ENCODE results near the gene PGAM2.

The PGAM2 gene

DNA sequence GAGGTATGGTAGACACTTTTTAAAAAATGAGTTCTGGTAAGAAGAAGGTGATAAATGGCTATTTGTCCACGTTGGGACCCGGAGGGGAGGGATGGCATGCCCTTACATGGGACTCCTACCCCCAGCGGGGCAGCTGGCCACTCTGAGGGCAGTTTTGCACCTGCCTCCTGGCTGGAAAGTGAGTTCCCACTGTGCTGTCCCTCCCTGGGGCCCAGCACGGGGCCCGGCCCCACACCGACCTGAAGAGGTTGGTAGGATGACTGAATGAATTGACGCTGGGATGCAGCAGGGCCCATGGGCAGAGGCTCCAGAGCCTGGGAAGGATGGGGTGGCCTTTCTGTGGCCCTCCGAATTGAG is 38.2 kb upstream of the PGAM2 start:
- no peak for DNase-seq (ENCODE audit: low spot score)

DNA sequence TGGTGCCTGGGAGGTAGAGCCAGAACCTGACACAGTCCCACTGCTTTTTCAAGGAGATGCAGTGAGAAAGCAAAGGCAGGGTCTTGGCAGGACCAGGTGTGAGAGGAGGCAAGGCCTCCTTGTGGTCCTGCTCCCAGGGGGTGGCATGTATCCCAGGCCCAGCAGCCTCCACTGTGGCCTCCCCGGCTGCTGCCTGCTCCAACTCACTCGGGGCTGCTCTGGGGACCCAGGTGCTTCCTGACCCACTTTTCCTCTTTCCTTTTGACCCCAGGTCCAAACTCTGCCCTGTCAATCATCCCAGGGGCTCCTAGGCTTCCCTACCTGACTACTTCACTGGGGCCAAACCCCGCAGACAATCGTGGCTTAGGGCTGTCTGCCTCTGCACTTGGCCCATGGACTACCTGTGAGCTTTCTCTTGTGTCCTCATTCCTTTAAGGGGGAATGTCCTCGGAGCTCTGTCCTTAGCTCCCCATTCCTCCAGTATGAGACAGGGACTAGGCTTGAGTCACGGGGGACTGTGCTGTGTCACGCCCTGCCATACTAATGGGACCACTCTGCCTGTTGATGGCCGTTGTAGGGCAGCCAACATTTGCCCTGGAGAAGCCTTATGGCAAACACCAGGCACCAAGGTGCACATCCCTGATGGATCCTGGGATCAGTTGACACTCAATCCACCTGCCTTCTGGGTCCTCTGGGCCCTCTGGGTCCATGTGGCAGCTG is 37.6 kb upstream of the PGAM2 start:
- no peak for DNase-seq (ENCODE audit: low spot score)

DNA sequence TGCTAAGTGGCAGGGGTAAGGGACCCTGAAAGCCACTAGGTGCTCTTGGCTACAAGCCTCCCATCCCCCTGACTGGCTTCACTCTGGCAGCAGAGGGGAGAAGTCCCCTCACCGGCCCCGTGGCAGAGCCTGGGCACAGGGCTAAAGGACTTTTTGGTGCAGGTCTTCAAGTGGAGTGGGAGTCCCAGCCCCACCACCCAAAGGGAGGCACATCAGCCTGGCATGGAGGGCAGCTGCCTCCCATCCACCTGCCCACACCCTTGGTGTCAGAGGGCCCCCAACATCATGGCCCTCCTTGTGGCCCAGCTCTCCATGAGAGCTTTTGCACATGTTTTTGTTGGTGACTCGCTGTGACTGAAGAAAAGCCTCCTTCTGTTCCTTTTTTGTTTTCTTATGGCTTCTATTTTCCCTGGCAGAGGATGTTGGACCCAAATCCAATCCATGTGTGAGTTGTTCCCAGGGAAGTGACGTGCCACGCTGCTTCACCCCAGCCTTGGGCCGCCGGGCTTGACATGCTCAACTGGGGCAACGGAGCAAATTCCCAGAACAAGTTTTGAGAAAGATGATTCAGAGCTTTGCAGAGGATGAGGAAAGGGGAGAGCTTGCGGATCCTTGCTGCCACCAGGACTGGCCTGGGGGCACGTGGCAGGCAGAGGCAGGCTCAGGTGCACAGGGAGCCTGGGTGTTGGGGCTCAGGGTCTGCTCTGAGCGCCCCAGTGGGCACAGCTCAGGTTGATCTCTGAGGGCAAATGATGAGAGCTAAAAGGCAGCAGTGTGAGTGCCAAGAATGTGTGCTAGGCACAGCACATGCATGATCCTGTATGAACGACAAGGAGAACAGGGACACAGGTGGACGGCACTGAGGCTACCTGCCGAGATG is 36.8 kb upstream of the PGAM2 start:
- peak; percentile 79 for DNase-seq (ENCODE audit: low spot score)

DNA sequence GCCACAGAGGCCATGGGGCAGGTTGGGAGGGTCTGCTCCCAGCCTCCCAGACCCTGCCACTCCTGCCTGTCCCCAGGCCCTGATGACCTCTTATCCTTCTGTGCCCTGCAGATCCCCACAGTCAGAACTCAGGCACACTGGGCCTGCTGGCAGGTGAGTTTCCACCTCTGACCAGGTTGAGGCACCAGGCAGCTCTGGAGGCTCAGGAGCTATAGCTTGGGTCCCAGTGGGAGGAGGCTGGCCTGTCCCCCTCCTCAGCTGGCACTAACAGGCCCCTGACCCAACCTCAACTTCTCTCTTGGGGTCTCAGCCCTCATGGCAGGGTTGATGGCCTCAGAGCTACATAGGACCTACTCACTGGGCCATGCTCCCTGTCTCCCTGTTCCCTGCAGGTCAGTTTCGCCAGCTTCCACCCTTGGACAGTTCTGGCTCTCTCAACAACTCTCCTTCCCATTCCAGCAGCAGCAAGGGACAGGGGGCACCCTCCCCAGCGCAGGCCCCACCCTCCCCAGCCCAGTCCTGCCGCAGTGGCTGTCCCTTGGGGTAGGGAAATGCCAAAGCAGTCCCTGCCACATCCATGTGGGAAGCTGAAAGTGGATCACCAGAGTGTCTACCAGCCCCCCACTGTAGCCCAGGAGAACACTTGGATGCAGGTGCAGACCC is 36.1 kb upstream of the PGAM2 start:
- DNase-seq (ENCODE audit: low spot score): no peak

DNA sequence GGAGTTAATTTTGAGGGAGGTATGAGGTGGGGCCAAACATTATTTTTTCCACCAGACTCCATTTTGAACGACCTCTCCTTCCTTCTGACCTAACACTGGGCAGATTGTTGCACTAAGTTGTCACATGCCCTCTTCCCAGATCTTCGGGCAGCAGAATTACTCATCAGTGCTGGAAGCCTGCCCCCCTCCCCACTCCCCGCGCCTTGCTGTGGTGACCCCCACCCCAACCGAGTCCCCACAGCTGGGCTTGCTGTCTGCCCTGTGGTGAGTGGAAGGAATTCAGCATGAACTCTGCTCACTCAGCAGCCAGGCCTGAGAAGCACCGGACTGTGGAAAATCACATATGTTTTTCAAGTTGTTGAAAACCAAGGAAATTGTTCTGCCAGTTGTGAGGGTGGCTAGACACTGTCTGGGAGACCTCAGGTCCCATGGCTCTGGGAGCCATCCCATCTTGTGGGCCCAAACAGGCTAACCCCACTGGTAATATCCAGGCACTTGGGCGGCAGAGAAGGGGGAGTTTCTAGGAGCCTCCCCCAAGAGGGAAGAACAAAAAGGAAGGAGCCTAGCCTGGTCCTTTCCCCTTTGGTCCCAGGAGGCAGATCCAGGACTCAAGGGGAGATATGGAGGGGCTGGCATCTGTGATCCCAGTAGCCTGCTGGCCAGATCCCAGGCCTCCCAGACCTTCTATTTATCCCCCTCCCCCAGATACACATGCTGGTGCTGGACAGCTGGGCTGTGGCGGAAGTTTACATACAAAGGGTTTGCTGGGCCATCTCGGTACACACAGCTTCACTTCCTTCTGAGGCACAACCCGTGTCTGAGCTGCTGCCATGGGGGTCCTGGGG is 35.3 kb upstream of the PGAM2 start:
- peak; percentile 66 for DNase-seq (ENCODE audit: low spot score)

DNA sequence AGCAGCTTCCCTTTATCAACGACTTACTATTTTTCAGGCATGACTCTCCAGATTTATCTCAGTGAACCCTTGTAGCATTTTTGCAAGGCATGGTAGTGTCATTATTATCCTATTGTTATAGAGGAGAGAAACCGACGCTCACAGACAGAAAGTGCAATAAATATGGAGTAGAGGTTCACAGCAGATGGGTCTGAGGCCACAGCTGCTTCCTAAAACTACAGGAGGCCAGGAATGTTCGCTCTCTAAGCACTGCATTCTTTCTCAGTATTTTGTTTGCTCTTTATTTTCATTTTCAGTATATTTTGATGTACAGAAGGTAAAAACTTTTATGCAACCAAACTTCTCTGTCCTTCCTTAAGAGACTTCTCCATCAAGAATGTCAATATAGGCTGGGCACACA is 34.3 kb upstream of the PGAM2 start:
- DNase-seq (ENCODE audit: low spot score): no peak

DNA sequence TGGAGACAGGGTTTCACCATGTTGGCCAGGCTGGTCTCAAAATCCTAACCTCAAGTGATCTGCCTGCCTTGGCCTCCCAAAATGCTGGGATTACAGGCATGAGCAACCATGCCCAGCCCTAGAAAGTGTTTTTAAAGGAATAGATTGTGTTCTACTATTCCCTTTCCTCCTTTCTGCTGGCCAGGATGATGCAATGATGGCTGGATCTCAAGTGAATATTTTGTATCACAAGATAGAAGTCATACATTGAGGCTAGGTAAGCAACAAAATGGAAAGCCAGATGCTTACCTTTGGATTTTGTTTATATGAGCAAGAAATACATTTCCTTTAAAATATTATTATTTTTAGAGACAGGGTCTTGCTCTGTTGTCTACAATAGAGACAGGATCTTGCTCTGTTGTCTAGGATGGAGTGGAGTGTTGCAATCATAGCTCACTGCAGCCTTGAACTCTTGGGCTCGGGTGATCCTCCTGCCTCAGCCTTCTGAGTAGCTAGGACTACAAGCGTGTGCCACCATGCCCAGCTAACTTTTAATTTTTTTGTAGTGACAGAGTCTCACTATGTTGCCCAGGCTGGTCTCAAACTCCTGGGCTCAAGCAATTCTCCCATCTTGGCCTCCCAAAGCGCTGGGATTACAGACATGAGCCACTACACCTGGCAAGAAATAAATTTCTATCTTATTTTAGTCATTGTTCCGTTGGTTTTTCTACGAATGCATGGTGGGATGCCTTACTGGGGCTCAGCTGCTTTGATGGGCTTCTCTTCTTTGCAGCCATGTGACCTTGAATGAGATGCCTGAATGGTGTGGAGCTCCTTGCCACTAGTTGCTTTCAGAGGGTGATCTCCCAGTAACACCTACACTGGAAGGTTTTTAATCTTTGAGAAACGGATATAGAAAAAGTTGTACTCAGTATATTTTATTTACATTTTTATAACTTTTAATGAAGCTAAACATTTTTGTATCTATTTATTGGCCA is 33.0 kb upstream of the PGAM2 start:
- no peak for DNase-seq (ENCODE audit: low spot score)

DNA sequence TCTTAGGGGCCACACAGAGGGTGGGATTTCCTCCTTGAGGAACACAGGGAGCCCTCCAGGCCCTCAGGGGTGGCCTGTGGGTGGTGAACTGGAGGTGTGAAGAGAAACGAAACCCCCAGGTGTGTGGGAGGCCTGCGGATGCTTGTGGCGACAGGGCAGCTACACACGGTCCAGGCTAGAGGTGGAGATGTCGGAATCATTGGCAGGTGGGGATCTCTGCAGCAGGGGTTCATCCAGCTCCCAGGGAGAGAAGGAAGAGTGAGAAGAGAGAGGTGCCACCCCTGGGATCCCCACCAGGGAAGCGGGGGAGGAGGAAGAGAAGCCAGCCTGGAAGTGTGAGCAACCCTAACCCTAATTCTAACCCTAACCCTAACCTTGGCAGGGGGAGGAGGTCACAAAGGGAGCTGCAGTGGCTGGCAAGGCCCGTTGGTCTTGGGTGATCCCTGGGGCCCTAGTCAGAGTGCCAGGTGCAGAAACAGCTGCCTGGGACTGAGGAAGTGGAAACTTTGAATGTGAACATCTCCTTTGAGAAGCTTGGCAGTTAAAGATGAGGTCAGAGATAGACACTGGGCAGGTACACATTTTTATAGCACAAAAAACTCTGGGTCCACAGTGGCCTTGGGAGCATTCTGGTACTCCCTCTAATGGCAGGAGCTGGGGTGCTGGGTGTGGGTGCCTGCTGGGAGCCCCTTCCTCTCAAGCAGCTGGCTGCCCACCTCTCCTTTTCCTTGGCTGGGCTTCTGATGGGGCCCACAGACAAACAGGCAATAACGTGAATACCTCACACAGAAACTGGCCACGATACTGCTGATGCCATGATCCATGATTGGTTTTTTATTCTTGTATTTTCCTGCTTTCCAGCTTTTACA is 31.9 kb upstream of the PGAM2 start:
- no peak for DNase-seq (ENCODE audit: low spot score)

DNA sequence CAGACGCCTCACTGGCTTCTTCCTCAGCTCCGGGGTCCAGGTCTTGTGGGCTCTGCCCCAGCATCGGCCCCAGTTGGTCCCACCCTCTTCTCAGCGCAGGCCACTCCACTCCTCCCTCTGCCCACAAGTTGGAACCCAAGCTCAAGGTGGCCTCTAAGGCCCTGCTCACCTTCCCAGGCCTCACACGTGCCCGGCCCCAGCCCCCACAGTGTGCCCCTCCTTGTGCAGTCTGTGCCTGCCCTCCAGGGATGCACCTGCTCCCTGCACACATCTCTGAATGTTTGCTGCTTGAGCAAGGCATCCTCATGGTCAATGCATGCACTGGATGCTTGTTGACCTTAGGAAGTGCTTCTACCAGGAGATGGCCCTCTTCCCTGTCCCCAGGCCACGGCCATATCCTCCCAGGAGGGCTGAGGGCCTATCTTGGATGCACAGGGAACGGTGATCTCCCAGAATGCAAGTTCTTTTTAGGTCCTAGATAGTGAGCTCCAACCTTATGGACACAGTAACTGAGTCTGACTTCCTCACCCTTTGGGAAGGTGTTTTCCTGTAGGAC is 31.0 kb upstream of the PGAM2 start:
- no peak for DNase-seq (ENCODE audit: low spot score)

DNA sequence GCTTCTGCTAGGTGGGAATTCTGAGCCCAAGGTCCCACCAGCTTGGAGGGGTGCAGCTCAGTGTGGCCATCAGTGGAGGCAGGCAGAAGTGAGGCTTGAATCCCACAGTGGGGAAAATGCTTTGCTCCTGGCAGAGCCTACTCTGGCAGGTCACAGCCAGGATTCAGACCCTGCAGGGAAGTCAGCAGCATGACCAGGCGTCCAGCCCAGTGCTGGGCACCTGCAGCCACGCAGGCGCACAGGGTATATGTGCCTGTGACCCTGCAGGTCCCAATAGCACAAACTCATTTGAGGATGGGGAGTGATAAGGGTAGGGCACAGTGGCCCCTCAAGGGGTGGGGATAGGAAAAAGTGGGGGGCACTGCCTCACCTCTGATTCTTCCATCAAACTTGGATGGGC is 30.4 kb upstream of the PGAM2 start:
- DNase-seq (ENCODE audit: low spot score): no peak

DNA sequence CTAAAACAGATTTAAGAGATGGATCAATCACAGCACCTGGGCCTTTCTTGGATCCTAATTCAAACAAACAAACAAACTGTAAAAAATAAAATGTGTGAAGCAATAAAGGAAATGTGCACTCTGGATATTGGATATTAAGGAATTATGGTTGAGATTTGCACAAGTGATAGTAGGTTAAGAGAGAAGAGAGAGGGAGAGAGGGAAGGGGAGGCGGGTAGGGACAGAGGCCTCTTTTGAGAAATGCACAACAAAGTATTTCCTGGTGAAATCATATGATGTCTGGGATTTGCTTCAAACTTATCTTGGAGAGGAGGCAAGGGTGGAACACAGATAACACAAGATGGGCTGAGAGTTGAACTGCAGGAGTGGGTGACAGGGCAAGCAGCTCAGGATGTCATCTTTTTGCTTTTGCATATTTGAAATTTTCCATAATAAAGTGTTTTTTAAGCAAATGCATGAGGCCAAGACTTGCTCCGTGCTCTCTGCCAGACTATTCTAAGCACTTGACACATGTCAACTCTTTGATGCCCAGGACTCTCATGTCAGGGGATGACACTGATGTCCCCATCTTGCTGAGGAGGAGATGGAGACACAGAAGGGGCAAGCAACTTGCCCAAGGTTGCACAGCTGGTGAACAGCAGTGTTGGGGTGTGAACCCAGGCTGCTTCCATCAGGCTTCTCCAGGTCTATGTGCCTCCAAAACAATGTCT is 29.7 kb upstream of the PGAM2 start:
- DNase-seq (ENCODE audit: low spot score): no peak

DNA sequence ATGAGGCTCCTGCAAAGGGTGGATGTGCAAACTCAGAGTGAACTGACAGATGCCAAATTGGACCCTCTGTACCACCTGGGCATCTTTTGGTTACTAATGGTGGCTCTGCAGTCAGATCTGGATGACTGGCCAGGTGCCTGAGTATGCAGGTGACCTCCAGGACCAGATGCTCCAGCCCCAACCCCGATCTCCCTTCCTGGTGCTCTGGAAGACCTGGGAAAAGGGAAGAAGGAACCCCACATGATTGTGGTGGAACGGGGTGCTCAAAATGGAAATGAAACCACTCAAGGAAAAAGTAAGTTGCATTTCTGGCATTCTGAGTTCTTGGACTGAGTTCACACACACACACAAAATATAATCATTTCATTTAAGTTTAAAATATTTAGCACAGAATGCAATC is 29.0 kb upstream of the PGAM2 start:
- DNase-seq (ENCODE audit: low spot score): no peak

DNA sequence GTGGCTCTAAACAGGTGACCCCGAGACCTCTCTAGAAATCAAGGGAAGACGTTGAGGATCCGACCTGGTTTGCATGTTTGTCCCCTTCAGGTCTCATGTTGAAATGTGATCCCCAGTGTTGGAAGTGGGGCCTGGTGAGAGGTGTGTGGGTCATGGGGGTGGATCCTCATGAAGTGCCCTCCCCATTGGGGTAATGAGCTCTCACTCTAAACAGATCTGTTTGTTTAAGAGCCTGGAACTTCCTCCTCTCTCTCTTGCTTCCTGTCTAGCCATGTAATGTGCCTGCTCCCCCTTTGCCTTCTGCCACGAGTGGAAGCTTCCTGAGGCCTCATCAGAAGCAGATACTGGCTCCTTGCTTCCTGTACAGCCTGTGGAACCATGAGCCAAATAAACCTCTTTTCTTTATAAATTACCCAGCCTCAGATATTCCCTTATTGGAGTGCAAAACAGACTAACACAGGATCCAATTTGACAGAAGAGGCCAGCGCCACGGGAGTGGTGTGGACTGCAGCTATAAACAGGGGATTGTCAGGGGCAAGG is 27.8 kb upstream of the PGAM2 start:
- no peak for DNase-seq (ENCODE audit: low spot score)

DNA sequence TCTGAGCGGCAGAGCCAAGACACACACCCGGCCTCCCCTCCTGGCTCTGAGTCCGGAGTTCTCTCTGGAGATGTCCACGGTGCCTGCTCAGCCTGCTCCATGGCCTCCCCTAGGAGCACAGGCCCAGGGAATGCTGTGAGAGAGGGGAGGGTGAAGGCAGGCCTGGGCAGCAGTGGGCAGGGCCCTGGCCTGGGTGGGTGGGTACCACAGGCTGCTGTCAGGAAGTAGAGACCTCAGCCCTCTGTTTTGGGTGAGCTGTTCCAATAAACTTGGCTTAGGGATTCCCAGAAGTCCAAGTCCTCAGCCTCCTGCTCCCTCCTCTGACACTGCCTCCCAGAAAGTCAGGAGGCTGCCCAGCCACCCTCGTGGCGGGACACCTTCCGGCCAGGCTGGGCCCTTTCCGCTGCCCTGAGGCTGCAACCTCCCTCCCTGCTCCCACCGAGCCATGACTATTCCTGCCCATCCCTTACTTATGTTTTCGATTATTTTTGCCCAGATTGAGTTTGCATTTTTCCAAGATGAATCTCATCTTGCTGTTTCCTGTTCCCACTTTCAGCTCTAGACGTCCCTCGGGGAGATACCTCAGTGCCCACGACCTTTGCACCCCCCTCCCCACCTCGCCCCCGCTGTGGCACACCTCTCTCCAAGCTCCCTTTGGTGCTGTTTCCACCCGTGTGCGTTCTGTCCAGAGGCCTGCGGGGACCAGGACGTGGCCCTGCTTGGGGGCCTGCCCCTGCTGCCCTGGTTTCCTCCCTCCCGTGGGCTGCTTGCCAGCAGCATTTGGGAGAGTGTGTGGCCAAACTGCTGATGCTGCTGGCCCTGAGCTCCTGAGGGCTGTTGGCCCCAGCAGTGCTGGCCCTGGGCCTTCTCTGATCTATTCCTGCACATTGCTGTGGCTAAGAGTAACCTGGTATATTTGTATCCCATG is 22.8 kb upstream of the PGAM2 start:
- peak; percentile 79 for DNase-seq (ENCODE audit: low spot score)

DNA sequence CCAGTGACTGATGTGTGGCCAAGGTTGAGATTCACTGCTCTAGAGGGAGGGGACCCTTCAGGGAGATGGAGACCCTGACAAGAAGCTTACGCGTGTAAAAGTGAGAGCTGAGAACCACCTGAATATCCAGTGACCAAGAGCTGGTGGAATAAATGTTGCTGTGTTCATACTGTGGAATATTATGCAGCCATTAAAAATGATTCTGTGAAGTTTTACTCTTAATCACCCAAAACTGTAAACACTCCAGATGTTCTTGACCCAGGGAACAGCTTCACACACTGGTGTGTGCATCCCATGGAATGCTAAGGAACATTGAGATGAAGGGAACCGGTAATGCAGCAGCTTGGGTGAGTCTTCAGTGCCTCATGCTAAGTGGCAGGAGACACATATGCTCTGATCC is 21.3 kb upstream of the PGAM2 start:
- no peak for DNase-seq (ENCODE audit: low spot score)

DNA sequence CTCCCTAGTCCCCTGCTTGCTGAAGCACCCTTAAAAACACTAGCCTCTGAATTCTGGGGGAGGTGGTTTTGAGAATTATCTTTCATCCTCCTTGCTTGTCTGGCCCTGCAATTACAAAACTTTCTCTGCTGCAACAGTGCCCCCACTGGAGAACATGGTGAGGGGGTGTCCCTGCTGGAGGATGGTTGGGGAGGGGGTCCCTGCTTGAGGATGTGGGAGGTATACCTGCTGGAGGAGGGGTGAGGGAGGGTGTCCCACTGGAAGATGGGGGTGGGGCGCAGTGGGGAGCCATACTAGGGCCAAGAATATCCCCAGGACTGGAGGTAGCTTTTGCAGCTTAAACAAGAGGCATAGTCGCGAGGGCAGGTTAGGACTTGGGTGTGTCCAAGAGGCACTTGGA is 20.2 kb upstream of the PGAM2 start:
- no peak for DNase-seq (ENCODE audit: low spot score)

DNA sequence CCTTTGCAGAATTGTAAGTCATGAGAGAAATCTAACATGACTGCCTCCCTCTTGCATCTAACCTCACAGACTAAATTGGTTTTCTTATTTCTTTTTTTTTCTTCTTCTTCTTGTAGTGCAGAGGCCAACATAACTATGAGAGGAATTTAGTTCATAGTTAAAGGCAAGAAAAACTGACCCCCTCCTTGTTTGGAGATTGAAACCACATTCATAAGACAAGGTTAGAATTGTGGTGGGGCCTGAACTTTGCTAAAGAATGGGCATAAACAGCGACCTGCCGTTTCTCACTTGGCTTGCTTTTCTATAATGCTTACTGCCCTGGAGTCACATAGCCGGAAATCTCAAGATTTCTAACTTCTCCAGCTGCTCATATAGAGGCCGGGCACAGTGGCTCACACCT is 19.3 kb upstream of the PGAM2 start:
- DNase-seq (ENCODE audit: low spot score): no peak

DNA sequence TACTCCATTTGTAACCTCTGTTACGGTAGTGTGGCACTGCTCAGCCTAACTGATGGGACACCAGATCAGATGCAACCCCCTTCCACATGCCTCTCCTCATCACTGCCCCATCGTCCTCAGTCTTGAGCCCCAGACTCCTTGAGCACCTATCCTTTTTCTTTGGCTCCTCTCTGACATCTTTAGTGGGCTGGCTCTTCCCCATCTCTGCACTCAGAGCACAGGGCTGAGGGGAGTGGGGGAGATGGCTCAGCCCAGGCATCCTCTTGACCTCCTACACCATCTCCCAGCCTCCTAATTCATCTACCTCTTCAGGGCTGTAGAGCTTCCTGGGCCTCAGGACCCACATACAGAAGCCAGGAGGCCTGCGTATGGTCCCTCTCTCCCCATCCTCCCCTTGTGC is 18.4 kb upstream of the PGAM2 start:
- no peak for DNase-seq (ENCODE audit: low spot score)

Measured in AG08396 (cell line).